Skeletal muscle satellite cell (primary cell): ENCODE data around the gene ADAMTSL4.
A peak's percentile ranks its signal among the peaks of the same experiment; 100 is the strongest.
"Not testable (repeated sequence)": the region's sequence is repeated elsewhere in the genome, so short reads cannot be mapped to it uniquely, and the experiment has no call there.

Experiments
- H3K27me3 ChIP-seq: 2 replicates; pipeline ENCODE4 v1.7.0; 2013; ENCODE audit warnings: low read length; ENCODE audit not compliant: control insufficient read depth, insufficient read depth
- H3K36me3 ChIP-seq: 2 replicates; pipeline ENCODE4 v1.7.0; 2013; ENCODE audit warnings: mild to moderate bottlenecking, control low read depth, low read length; ENCODE audit not compliant: insufficient read depth
- H3K4me1 ChIP-seq: 2 replicates; pipeline ENCODE4 v1.7.0; 2013; ENCODE audit warnings: low read length; ENCODE audit not compliant: control insufficient read depth, insufficient read depth
- H3K4me2 ChIP-seq: 2 replicates; pipeline ENCODE4 v1.7.0; 2013; ENCODE audit warnings: mild to moderate bottlenecking, low read length
- H3K4me3 ChIP-seq: 2 replicates; pipeline ENCODE4 v1.7.0; 2013; ENCODE audit warnings: low read length
- H3K9ac ChIP-seq: 2 replicates; pipeline ENCODE4 v1.7.0; 2013; ENCODE audit warnings: mild to moderate bottlenecking, low read depth, low read length, moderate library complexity
- H3K9me3 ChIP-seq: replicated peaks from 2 replicates; pipeline ENCODE4 v1.7.0; 2013; ENCODE audit warnings: mild to moderate bottlenecking, control low read depth, low read length

ADAMTSL4 gene

DNA sequence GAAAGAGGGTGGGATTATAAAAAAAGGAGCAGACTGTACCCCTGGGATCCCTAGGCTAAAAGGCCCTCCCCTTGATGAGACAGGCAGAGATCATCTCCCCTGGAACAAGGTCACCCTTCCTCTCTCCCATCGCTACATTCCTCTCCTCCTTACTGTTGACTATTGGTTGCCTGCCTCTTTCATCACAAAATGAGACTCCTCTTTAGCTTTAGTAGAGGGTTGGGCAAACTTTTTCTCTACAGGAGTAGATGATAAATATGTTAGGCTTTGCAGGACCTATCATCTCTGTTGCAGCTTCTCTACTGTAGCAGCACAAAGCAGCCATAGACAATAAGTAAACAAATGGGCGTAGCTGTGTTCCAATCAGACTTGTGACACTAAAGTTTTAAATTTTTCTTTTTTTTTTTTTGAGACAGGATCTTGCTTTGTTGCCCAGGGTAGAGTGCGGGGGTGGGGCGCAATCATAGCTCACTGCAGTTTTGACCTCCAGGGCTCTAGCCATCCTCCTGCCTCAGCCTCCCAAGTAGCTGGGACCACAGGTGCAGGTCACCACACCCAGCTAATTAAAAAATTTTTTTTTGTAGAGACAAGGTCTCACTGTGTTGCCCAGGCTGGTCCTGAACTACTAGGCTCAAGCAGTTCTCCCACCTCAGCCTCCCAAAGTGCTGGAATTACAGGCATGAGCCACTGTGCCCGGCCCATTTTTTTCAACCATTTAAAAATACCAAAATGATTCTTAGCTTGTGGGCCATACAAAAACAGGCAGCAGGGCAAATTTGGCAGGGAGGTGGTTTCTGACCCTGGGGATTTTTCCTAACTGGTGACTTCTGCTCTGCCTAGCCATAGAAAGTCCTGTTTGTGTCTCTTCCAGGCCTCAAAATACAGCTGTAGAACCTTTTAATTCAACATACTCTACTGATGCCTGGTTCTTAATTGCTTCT, 15.1 kb downstream of the ADAMTSL4 start:
- peaks cover 81% of the 10 kb centered on the region for H3K4me1 ChIP-seq
- peak overlapping the region; percentile 18 for H3K4me3 ChIP-seq

DNA sequence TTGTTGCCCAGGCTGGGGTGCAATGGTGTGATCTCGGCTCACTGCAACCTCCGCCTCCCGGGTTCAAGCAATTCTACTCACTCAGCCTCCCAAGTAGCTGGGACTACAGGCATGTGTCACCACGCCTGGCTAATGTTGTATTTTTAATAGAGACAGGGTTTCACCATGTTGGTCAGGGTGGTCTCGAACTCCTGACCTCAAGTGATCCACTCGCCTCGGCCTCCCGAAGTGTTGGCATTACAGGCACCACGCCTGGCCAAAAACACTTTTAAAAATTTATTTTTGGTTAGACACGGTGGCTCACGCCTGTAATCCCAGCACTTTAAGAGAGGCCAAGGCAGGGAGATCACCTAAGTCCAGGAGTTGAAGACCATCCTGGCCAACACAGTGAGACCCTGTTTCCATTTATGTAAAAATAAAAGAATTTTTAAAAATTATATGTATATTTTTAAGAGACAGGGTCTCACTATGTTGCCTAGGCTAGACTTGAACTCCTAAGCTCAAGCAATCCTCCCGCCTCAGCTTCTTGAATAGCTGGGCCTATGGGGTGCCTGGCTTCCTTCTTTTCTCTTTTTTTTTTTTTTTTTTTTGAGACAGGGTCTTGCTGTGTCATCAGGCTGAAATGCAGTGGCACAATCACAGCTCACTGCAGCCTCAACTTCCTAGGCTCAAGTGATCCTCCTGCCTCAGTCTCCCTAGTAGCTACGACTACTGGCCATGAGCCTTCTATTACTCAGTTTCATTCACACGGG, 16.2 kb downstream of the ADAMTSL4 start:
- not testable (repeated sequence) for H3K36me3 ChIP-seq, H3K4me2 ChIP-seq, H3K4me3 ChIP-seq

More for the DNA sequence above, 15.1 kb downstream of the ADAMTSL4 start:
- Histone ChIP-seq H3K36me3 (no peaks in the 10 kb centered on the region), H3K4me2 (peak overlapping the region; percentile 87), H3K27me3 (no peaks in the 10 kb centered on the region), H3K9ac (peak overlapping the region; percentile 97), H3K9me3 (no peaks in the 10 kb centered on the region)

DNA sequence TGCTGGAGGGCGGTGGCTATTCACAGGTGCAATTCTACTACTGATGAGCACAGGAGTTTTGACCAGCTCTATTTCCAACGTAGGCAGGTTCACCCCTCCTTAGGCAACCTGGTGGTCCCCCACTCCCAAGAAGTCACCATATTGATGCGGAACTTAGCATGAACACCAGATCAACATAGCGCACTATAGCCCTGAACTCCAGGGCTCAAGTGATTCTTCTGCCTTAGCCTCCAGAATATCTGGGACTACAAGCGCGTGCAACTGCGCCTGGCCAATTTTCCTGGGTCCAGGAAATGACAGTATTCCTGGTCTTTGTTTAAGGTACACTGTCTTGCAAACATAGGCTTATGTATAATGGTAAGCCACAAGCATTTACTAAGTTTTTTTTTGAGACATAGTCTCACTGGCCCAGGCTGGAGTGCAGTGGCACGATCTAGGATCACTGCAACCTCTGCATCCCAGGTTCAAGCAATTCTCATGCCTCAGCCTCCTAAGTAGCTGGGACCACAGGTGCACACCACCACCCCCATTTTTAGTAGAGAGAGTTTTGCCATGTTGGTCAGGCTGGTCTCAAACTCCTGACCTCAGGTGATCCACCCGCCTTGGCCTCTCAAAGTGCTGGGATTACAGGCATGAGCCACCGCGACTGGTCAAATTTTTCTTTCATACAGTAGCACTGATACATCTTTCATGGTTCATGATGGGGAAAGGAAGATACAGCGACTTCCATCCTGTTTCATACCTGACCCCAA, 17.6 kb downstream of the ADAMTSL4 start:
- peak overlapping the region; percentile 41 for H3K4me3 ChIP-seq
- peak overlapping the region; percentile 79 for H3K9ac ChIP-seq

More for the DNA sequence above, 16.2 kb downstream of the ADAMTSL4 start:
- Histone ChIP-seq H3K9ac (peak overlapping the region; percentile 97), H3K4me1 (peaks cover 87% of the 10 kb centered on the region)
- H3K9me3 ChIP-seq, H3K27me3 ChIP-seq: not testable (repeated sequence)

DNA sequence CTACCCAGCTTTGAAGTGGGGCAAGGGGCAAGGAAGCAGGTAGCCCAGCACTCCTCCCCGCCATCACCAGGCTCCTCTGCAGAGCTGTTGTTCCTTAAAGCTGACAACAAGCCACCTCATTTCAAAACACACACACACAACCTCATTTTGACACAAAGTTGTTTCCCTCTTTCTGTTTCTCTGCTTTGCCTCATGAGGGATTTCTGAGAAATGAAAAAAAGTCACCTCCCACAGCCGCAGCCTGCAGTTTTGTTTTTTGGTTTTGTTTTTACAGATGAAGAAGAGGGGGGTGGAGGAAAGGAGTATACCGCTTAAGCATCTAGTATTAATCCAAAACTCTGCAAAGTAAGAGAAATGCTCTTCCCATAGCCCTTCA, 18.1 kb downstream of the ADAMTSL4 start:
- H3K9ac ChIP-seq, result peak overlapping the region; percentile 79
- peak overlapping the region; percentile 41 for H3K4me3 ChIP-seq
- peaks cover 75% of the 10 kb centered on the region for H3K4me1 ChIP-seq
- H3K36me3 ChIP-seq, result peaks cover 9% of the 10 kb centered on the region
- no peaks in the 10 kb centered on the region for H3K9me3 ChIP-seq
- peak overlapping the region; percentile 70 for H3K4me2 ChIP-seq
- no peaks in the 10 kb centered on the region for H3K27me3 ChIP-seq

More for the DNA sequence above, 17.6 kb downstream of the ADAMTSL4 start:
- Histone ChIP-seq H3K9me3 (no peaks in the 10 kb centered on the region), H3K4me2 (peak overlapping the region; percentile 70), H3K36me3 (peaks cover 4% of the 10 kb centered on the region), H3K27me3 (no peaks in the 10 kb centered on the region), H3K4me1 (peaks cover 80% of the 10 kb centered on the region)

DNA sequence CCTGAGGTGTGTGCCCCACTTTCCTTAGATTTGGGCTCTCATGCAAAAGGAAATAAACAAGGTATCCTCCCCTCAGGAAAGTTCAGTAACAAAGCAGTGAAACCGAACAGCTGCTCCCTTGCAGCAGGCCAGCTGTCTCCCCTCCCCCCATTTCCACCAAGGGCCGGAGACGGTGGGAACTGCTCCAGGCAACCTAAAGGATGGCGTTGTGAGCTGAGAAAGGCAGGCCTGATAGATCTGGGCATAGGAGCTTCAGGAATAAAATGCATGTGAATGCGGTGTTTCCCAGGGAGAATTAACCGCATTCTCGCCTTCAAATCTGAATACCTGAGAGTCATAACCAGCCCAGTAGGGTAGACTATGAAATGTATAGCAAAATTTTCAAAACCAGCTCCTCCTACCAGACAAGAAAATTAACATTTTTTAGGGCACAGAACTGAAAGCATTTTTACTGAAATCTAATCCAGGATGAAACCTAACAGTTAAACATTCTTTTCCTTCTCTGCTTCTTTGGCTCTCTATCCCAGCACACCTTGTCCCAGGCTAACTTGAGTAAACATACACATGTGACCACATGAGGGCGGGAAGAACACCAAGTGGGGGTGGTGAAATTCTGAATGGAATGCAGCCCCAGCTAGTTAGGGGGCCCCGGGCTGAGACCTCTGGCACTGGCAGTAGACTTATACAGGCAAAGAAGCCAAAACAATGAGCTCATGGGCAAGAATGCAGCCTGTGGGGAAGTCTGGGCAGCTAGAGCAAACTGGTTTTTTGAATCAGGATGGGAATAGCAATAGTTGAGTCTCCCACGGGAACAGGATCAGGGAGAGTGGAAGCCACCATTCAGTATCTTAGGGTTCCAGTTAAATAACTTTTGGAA, 18.7 kb downstream of the ADAMTSL4 start:
- Histone ChIP-seq H3K27me3 (no peaks in the 10 kb centered on the region), H3K4me3 (peak overlapping the region; percentile 41), H3K36me3 (peaks cover 15% of the 10 kb centered on the region), H3K9ac (peak overlapping the region; percentile 79), H3K4me2 (peak overlapping the region; percentile 70), H3K9me3 (no peaks in the 10 kb centered on the region), H3K4me1 (peaks cover 75% of the 10 kb centered on the region)

DNA sequence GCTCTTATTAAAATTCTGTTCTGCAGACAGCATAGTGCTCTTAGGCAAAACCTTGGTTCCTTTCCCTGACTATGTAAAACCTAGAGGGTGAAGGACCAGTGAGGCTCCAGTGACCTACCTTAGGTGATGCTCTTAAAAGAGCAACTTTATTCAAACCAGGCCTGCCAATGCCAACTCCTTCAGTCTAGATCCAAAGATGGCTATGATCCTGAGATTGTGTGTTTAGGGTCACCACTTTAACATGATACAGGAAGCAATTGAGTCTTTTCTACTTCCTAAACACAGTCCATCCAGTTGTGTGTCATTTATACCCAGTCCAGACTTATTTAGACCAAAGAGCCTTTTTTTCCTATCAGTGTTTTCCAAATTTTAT, 19.4 kb downstream of the ADAMTSL4 start:
- peak overlapping the region; percentile 79 for H3K9ac ChIP-seq
- H3K36me3 ChIP-seq, result peaks cover 21% of the 10 kb centered on the region
- H3K4me3 ChIP-seq, result no peak overlapping the region
- peaks cover 75% of the 10 kb centered on the region for H3K4me1 ChIP-seq
- no peaks in the 10 kb centered on the region for H3K9me3 ChIP-seq
- H3K27me3 ChIP-seq, result no peaks in the 10 kb centered on the region
- peak overlapping the region; percentile 70 for H3K4me2 ChIP-seq

DNA sequence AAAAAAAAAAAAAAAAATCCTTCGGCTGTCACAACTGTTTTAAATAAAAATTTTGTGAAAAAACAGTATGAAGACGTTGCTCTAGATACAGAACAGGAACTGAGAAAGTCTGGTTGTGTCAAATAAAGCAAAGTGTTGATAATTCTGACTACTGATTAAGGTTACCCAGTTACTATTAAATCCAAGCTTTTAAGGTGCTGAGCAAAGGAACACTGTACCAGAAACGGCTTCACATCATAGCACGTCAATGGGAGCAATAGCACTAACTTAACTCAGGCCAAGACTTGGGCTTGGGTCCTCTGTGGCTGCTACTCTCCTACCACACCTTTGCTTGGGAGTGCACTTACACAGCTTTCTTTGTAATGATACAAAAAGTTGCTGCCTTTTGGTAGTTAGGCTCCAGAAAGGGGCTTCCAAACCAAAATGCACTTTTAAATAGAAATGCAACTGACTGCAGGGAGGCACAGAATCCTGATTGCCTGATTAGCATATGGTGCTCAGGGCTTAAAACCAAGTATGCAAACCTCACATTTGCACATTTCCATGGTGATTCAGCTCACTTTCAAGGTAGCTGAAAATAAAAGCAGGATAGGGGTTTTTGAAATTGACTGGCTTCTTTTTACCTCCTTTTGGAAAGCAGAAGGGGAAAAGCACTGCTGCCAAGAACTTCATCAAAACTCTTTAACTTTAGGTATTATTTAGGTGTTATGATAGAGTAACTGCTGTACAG, 23.9 kb downstream of the ADAMTSL4 start:
- Histone ChIP-seq H3K36me3 (peaks cover 64% of the 10 kb centered on the region), H3K27me3 (no peaks in the 10 kb centered on the region), H3K4me3 (peak overlapping the region; percentile 5), H3K9ac (peak overlapping the region; percentile 34), H3K9me3 (no peaks in the 10 kb centered on the region), H3K4me2 (peak overlapping the region; percentile 41), H3K4me1 (peaks cover 50% of the 10 kb centered on the region)

DNA sequence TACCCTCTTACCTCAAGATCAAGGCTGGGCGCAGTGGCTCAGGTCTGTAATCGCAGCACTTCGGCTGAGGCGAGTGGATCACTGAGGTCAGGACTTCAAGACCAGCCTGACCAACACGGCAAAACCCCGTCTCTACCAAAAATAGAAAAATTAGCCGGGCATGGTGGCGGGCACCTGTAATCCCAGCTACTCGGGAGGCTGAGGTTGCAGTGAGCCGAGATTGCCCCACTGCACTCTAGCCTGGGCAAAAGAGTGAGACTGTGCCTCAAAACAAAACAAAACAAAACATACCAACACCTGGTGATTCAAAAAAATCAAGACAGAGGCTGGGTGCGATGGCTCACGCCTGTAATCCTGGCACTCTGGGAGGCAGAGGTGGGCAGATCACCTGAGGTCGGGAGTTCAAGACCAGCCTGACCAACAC, 24.5 kb downstream of the ADAMTSL4 start:
- H3K4me1 ChIP-seq, result peaks cover 44% of the 10 kb centered on the region
- H3K4me2 ChIP-seq, result peak overlapping the region; percentile 41
- peak overlapping the region; percentile 34 for H3K9ac ChIP-seq
- not testable (repeated sequence) for H3K27me3 ChIP-seq, H3K9me3 ChIP-seq
- peak overlapping the region; percentile 5 for H3K4me3 ChIP-seq
- peaks cover 70% of the 10 kb centered on the region for H3K36me3 ChIP-seq

DNA sequence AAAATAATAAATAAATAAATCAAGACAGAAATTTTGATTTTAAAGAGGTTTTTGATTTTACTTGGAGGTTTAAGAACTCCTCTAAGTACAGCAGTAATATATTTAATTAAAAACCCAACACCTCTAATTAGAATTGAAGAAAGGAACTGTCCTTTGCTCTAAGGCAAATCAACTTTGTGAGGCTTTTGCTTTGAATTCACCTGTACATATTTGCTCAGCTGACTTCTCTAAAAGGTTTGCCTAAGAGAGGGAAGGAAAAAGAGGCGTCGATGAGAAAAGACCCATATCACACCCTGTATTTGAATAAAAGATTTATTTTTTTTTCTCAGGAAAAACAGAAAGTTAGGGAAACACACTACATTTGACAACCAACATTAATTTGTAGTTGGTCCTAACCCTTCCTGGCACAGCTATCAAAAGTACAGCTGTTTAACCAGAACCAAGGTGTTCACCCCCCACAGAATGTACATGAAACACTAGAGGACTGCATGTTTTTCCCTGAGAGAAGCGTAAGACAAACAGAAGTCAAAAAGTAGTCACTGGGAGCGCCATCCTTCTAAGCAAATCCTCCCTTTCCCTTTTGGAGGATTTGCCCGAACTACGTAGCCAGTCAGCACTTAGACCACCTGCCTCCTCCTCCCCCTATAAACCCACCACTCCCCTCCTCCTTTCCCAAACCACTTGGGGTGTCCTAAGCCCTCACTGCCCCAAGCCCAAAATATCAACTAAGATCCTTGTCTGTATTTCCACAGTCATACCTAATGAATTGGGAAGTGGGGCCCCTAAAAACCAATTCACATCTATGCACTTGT, 25.3 kb downstream of the ADAMTSL4 start:
- Histone ChIP-seq H3K4me3 (peak overlapping the region; percentile 96), H3K9ac (peak overlapping the region; percentile 100), H3K36me3 (peaks cover 74% of the 10 kb centered on the region), H3K4me2 (peak overlapping the region; percentile 91), H3K9me3 (no peaks in the 10 kb centered on the region), H3K27me3 (no peaks in the 10 kb centered on the region), H3K4me1 (peaks cover 36% of the 10 kb centered on the region)
